UCSD-AML1 (cell line): ENCODE results near the gene DOK4.
A peak's percentile ranks its signal among the peaks of the same experiment; 100 is the strongest.

ENCODE experiments used
- DNase-seq: peaks from one replicate; lab custom pipeline; 2025; ENCODE audit not compliant: unreplicated experiment; lab: John Stamatoyannopoulos, UW

The DOK4 gene

DNA sequence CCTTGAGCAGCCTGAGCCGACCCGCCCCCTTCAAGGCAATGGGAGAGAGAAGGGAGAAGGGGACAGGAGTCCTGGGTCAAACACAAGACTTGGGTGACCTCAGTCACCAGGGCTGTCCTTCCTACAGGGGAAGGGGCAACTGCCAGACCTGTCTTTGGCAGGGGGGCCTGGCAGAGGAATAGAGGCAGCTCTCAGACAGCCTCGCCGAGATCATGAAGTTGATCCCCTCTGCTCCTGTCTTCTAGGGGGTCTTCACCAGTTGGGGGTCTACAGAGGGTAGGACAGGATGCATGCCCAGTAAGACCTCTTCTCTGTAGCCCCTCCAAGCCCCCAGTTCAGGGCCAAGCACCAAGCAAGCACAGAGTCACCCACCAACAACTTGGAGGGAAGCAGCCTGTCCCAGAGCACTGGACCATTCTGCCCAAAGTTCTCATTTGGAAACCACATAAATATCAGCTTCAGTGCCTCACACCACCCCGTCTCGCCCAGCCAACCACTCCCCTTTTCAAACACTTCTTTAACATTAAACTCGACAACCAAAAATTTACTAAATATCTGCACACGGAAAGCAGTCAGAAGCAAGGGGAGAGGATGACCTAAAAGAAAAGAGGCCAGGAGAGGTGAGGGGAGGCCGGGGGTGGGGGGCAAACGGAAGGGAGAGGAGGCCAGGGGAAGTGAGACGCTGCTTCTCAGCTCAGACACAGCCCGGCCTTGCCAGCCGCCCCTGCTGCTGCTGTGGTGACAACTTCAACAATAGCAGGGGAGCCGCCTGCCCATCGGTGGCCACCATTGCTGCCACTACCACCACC is 7.7 kb downstream of the DOK4 start:
- DNase-seq: peak; percentile 33

- DNase-seq: no peak
These were observed 8.6 kb downstream of the DOK4 start for GRCh38 chr16:57477531-57478202.

- no peak for DNase-seq
These were observed 9.5 kb downstream of the DOK4 start for GRCh38 chr16:57476546-57477410.

DNA sequence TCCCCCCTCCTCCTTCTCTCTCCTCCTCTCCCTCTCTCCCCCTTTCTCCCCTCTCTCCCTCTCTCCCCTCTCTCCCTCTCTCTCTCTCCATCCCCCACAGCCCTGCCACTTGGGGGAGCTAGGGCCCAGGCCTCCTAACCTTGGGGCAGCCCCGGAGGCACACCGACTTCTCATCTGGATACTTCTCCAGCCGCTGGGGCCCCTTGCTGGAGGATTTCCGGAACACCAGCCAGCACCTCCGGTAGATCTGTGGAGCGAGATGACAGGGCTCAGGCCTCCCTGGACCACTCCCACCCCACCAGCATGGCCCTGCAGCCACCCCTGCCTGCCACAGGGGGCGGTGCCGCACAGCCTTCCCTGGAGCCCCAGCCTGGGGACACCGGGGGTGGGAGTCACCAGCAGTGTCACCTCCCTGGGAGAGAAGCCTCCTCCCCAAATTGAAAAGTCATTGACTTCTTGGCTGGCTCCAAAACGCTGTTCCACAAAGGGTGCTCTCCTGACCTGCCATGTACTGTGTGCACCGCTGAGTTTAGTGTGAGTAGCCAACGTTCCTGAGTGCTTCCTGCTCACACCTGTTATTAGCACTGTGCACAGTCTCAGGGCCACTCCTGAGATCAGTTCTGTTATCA is 10.5 kb downstream of the DOK4 start:
- DNase-seq: peak; percentile 91

DNA sequence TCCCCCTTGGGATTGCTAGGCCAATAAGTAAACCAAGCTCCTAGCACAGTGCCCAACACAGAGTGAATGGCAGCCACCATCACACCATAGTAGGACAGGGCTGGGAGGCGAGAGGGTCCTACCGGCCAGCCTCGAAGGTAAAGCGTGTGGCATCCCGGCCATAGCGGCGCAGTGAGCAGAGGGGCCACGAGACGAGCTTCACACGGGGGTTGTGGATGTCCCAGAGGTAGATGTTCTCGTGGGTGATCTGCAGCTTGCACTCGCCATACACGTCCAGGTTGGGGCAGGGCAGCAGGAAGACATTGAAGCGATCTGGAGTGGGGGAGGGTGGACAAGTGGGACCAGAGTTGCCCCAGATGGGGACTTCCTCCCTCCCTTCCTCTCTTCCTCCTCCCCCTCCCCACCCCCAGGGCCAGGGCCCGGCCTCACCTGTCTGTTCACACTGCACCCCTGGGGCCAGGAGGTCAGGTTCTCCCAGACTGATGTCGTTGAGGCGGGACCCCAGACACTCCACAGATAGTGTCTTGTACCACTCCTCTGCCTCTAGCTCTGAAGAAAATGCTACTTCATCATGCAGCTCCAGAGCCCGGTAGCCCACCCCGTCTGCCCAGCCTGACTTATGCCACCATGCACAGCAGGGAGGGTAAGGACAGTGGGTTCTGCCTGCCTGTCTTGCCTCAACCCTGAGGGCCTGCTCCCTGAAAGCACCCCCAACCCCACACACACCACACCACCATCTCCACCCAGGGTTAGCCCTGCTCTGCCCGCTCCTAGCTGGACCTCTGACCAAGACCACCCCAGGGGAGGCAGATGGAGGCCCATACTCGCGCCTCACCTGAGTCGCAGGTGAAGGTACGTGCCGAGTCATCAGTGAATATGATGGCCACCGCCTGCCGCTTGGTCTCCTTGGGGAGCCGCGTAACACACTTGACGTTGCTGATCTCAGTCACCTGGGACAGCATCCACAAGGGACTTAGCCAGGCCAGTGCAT is 11.3 kb downstream of the DOK4 start:
- no peak for DNase-seq

DNA sequence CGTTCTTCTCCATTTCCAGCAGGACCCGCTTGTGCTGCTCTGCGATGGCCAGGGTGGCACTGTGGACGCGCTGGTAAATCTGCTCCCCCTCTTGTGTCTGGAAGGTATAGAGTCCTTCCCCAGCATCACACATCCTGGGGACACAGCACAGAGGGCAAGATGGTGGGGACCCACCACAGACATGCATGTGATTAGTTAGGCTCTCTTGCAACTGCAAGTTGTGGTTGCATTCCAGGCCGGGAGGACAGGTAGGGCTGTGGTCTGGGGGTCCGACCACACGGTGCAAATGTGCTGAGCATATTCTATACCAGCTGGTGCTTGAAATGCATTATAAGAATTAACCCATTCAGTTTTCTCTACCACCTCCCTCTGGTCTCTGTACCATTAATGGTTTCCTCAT is 12.4 kb downstream of the DOK4 start:
- DNase-seq: no peak

DNA sequence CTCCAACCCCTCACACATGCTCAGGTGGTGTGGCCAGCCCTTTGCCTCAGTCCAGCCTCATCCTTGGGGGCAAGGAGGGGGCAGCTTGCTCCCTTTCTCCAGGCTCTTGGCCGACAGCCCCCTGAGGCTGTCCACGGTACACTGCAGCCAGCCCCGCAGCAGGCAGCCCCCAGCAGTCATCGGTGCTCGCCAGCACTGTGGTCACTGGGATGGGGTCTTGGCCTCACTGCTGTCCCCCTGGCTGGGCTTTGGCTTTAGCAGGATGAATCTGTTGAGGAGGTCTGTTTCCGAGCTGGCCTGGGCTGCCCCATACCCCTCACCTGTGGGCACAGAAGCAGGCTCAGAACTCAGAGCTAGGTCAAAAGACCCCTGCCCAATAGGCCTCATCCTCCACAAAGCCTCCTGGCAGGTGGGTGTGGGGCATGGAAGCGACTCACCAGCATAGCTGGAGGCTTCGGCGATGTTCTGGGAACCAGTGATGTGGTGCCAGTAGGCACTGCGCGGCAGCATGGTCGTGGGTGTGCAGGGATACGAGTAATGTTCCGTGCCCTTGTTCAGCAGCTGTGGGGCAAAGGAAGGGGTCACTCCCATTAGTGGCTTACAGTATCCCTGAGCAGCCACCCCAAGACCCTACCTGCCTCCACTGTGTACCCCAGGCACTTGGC is 13.0 kb downstream of the DOK4 start:
- no peak for DNase-seq

GRCh38 chr16:57472665-57473060 is 13.6 kb downstream of the DOK4 start:
- DNase-seq: no peak

DNA sequence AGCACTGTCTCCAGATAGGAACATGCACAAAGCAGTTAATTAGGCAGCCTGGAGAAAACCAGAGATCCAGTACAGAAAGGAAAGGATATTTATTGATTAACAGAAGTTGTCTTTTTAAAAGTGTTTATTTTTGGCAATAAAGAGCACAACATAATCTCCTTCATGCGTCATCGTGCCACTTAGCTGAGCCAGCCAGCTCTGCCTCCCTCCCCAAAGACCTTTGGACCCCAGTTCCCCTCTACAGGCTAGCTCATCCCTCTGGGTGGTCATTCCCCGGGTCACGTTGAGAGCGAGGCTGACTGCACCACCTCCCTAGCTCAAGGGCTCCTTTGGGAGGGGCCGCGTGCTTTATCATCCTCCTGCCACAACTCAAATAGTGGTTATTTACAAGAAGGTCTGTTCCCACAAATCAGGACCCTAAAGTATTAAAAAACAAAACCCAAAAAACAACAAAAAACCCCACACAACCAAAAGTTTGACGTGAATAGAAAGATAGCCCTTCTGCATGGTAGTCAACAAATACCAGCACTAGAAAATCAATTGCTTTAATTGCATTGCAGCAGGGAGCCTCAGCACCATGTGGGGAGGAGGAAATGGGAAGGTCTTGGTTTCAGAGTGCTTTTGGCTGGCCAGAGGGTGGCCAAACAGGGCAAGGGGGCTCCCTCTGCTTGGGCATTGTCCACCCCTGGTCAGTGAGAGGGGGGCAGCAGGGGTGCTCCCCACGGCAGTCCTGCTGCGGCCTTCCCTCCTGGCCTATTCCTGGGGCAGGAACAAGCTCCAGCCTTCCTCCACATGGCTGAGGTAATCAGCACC is 14.2 kb downstream of the DOK4 start:
- DNase-seq: no peak

- DNase-seq: no peak
These were observed 15.1 kb downstream of the DOK4 start for GRCh38 chr16:57471209-57471608.

DNA sequence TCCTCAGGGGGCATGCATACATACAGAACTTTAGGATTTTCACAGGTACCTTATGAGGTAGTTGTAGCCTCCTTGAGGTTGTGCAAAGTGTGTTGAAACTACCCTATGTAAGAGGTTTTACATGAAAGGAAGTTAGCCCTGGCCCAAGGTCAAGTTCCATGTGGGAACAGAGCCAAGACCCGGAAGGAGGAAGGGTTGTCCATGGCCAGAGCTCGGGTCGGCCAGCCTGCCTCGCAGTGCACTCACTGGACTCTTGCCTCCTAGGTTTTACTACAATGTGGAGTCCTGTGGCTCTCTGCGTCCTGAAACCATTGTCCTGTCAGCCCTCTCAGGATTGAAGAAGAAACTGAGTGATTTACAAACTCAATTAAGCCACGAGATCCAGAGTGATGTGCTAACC is 15.6 kb downstream of the DOK4 start:
- DNase-seq: no peak

GRCh38 chr16:57469917-57470470 is 16.3 kb downstream of the DOK4 start:
- no peak for DNase-seq

DNA sequence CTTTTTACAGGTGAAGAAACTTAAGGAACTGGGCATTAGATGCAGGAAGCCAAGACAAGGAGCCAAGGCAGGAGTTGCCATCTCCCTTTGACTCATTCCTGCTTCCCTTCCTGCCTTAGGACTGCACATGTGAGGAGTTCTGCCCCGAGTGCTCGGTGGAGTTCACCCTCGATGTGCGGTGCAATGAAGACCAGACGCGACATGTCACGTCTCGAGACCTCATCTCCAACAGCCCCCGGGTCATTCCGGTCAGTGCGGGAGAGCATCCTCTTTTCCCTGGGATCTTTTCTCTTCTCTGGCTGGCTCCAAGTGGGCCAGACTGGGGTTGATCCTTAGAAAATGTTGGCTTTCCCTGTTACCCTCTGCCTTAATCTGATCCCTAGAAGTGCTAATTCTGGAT is 17.2 kb downstream of the DOK4 start:
- DNase-seq: no peak

DNA sequence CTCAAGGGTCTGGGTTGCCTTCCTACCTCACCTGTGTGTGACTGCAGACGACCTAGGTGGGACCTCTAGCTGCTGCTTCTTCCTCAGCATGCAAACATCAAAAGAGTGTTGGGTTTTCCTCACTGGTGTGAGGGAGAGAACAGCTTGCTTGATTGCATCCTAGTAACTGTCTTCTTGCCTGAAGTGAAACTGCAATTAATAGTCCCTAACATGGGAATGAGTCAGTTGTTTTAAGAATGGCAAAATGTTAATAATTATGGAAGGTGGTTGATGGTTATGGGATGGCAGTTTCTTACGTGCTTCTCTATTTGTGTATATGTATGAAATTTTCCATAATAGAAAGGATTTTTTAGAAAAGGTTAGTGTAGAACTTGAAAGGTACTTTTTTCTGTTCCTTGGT is 17.9 kb downstream of the DOK4 start:
- DNase-seq: no peak

DNA sequence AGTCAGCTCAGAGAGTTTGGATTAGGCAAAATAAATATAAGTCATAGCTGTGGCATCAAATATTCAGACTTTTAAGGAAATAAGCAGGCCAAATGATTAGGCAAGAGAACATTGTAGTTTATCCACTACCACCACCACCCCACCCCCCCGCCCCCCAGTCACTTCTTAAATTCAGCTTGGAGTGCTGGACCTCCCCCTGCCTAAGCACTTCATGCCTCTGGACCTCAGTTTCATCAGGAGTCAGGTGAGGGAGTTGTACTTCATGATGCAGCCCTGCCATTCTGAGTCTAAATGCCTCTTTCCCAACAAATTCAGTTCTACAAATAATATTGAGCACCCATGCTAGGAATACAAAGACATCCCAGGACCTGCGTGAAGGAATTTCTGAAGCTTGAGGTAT is 21.8 kb downstream of the DOK4 start:
- no peak for DNase-seq

- DNase-seq: no peak
These were observed 23.3 kb downstream of the DOK4 start for GRCh38 chr16:57462978-57463362.

DNA sequence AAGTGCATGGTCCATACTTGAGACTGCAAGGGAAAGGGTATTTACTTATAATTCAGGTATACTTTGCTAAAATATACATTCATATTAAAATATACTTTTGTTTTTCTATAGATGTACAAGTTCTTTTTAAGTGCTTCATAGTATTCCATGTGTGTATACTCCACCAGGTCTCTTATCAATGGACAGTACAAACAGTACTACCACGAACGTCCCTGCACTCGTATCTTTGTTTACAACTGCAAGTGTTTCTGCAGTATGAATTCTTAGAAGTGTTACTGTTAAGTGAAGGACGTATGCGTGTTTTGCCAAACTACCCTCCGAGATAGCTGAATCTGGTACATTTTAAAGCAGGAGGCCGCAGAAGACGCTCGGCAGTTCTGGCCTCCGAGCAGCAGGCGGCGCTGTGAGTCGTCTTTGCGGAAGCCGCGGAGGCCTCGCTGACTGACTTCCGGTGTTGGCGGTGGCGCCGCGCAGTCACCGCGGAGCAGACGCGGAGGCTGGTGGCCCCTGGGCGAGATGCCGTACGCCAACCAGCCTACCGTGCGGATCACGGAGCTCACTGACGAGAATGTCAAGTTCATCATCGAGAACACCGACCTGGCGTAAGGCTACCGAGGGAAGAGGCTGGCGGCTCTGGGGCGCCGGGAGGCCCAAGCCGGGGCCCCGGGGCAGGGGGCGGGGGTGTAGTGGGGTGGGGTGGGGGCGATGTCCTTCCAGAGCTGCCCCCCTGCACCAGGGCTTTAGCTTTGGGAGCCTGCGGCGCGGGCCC is 23.9 kb downstream of the DOK4 start, which contains the start of gene POLR2C:
Gene POLR2C (plus strand): TSS at position 471 of the 769 bp plus-strand sequence. CDS start 46 bp downstream, at position 517.
- peak; percentile 88 for DNase-seq

GRCh38 chr16:57452021-57452420 is 34.3 kb downstream of the DOK4 start:
- DNase-seq: no peak
